Heart left ventricle (tissue), 16 donors: ENCODE results near the gene DFFB. TPM values are rescaled to one million over a fixed set of nuclear protein-coding genes. Genes with fewer than 3 reads are reported as not detected.

Source experiments
- ATAC-seq, 4 donors: fragments of 200-7000 bp; cut with Tn5 transposase; one replicate each; pipeline ENCODE4 v1.9.1; 2020 to 2022; ENCODE audit warnings: moderate library complexity in 4 of 4, mild to moderate bottlenecking in 3 of 4, moderate number of reproducible peaks in 1 of 4
- DNase-seq, 5 donors: peaks; one replicate each; pipeline ENCODE4 v3.0.0-alpha.2; 2020
- H3K27ac ChIP-seq, 12 donors: fragments of 200-600 bp; sonication (generic) in 4 of 12; one replicate each; pipeline versions ENCODE4 v1.5.0 to v1.8.0; 2016 to 2022; ENCODE audit warnings: mild to moderate bottlenecking in 2 of 12
- H3K27me3 ChIP-seq, 9 donors: fragments of 200-600 bp; sonication (generic) in 2 of 9; one replicate each; pipeline versions ENCODE4 v1.5.1 to v1.8.0; 2016 to 2022; ENCODE audit warnings: mild to moderate bottlenecking in 3 of 9
- H3K36me3 ChIP-seq, 9 donors: fragments of 200-600 bp; sonication (generic) in 2 of 9; one replicate each; pipeline versions ENCODE4 v1.5.0 to v1.8.0; 2018 to 2022; ENCODE audit warnings: mild to moderate bottlenecking in 2 of 9
- H3K4me1 ChIP-seq, 12 donors: fragments of 200-600 bp; sonication (generic) in 4 of 12; one replicate each; pipeline versions ENCODE4 v1.5.0 to v1.8.0; 2016 to 2022; ENCODE audit warnings: mild to moderate bottlenecking in 3 of 12
- H3K4me3 ChIP-seq, 12 donors: fragments of 200-600 bp; sonication (generic) in 4 of 12; one replicate each; pipeline versions ENCODE4 v1.5.0 to v1.8.0; 2017 to 2022; ENCODE audit warnings: mild to moderate bottlenecking in 9 of 12, moderate library complexity in 4 of 12
- H3K9me3 ChIP-seq, 12 donors: fragments of 200-600 bp; sonication (generic) in 4 of 12; one replicate each; pipeline versions ENCODE4 v1.5.0 to v1.8.0; 2016 to 2022; ENCODE audit warnings: mild to moderate bottlenecking in 1 of 12
- POLR2A ChIP-seq, 2 donors: fragments of 450-650 bp; IDR thresholded peaks; one replicate each; pipeline ENCODE4 v1.6.1; 2017; ENCODE audit warnings: antibody characterized with exemption in 2 of 2, mild to moderate bottlenecking in 2 of 2, moderate library complexity in 2 of 2
- WGBS, 4 donors: extraction: QIAGEN DNeasy Blood & Tissue Kit in 2 of 4; methylation state at CpG; one replicate each; pipeline versions ENCODE4 v1.1.5 to v1.1.7; 2013 to 2018; 5-methylcytosine and 5-hydroxymethylcytosine counted together
- intact Hi-C, 10 donors: fragments of 100-400 bp; cut with DNase I; formaldehyde crosslinking; loops; one replicate each; pipeline versions ENCODE4 v1.11.1 to v1.14.2; 2022
- polyA plus RNA-seq, 2 donors: library from polyadenylated mRNA; stranded (reverse); fragments of 200-250 nt; gene quantifications; one replicate each; pipeline ENCODE4 v1.2.3, GENCODE V29; 2013
- total RNA-seq, 9 donors: library from RNA; depleted of rRNA in 2 of 9; stranded (reverse); fragments of >200 nt in 2 of 9; fragmentation: NEBNext Ultra II Directional in 3 of 9; extraction: Animal tissue kit (Norgen Biotek cat#: 25700) in 3 of 9; gene quantifications; one replicate each; pipeline versions ENCODE4 v1.1.0 to v1.2.4, GENCODE V29; 2016 to 2023
- TF ChIP-seq, protein P1 (sequence below), 12 donors: fragments of 200-600 bp; sonication (generic) in 4 of 12; IDR thresholded peaks; one replicate each; pipeline versions ENCODE4 v1.5.0 to v1.8.0; 2018 to 2022; ENCODE audit warnings: antibody characterized with exemption in 12 of 12, mild to moderate bottlenecking in 5 of 12
- donor health status: ischemic (EF 13 %, LVEDD 7.1; RV severe dilation, severe dysfunction).
- donor health status: healthy with polysubstance abuse.
- donor health status: DM: no; HTN: yes; CAD: no.
- donor health status: DM: no; HTN: no; CAD: no.
- donor health status: ischemic (EF 25% LVEDD 6.9; RV normal size, moderate dysfunction).
- donor health status: ischemic (EF 25% LVEDD 5.7; RV mildly dilated, moderate dysfunction).
- donor health status: healthy.
- donor health status: DM: yes; HTN: yes; CAD: no.
- donor health status: ischemic (EF 35%, LVEDD 5.7; RV mildly dilated, moderate dysfunction).
- donor health status: nonischemic (EF 11% LVEDD 7.7; RV severe dilation, severe dysfunction).
- donor health status: DM: yes; HTN: yes; CAD: no.
- donor health status: PGD.
- donor health status: ischemic (EF 29% LVEDD 5.4; RV normal size, mild dysfunction).
- donor health status: nonischemic (EF 23%, LVEDD 6.1; RV moderate dilation, normal function).

DFFB gene
- total and polyA plus RNA-seq, 11 donors: 1.3 to 5.8 (median 2.6) TPM

DNA sequence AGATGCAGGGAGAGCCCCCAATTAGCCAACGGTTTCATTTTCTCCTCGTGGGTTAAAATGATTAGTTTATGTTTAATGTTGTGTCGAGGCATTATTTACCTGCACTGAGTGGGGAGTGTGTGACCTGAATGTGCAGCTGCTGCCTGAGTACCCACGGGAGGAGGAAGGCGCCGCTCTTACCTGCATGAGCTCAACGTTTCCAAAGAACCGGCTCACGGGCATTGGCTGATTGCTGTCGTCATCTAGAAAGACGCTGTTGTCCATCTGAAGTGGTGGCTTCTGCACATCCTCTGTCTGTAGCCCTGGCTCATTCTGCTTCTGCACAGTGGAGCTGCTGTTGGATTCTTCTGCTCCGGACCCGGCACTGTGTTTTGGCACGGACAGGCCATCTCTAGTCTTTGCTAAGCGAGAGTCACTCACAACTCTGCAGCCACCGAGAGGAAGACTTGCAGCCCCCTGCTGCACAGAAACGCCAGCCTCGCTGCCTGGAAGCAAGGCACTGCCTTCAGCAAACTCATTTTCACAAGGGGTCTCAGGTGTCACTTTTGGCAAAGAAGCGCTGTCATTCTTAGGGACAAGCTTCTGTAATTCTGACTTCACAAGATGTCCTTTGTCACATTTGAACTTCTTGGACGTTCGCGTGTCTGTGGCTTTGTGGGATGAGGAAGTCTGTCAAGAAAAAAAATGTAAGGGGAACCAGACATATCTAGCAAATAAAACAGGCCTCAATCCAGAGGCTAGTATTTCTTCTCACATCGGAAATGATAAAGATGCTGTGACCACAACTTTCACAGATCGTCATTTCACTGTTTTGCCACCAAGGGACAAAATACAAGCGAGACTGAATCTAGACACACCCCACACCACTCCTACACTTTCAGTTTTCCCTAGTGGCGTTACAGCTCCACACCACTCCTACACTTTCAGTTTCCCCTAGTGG lies 33.4 kb downstream of the DFFB start:
- 79 to 84% (median 82%) methylated on average over 26 of the region's 26 CpGs for WGBS, 4 donors
- Histone ChIP-seq H3K4me3 (peak overlapping the region in 1 of 12 donors; percentile 38), H3K27me3 (no peaks in the 10 kb centered on the region), H3K4me1 (peaks cover 0 to 31% (median 6%) of the 10 kb centered on the region in 12 donors), H3K9me3 (no peaks in the 10 kb centered on the region), H3K27ac (peak overlapping the region in 1 of 12 donors; percentile 70), H3K36me3 (peaks cover 0 to 69% (median 55%) of the 10 kb centered on the region in 9 donors)
- ATAC-seq (no peak), DNase-seq (peak in 2 of 5 donors; percentile 16 to 54)
- intact Hi-C loops: no loop called here
- no peak for TF ChIP-seq POLR2A (IDR thresholded peaks at IDR 0.05)
- TF ChIP-seq, protein P1, sequence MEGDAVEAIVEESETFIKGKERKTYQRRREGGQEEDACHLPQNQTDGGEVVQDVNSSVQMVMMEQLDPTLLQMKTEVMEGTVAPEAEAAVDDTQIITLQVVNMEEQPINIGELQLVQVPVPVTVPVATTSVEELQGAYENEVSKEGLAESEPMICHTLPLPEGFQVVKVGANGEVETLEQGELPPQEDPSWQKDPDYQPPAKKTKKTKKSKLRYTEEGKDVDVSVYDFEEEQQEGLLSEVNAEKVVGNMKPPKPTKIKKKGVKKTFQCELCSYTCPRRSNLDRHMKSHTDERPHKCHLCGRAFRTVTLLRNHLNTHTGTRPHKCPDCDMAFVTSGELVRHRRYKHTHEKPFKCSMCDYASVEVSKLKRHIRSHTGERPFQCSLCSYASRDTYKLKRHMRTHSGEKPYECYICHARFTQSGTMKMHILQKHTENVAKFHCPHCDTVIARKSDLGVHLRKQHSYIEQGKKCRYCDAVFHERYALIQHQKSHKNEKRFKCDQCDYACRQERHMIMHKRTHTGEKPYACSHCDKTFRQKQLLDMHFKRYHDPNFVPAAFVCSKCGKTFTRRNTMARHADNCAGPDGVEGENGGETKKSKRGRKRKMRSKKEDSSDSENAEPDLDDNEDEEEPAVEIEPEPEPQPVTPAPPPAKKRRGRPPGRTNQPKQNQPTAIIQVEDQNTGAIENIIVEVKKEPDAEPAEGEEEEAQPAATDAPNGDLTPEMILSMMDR (IDR thresholded peaks at IDR 0.05): no peak

DNA sequence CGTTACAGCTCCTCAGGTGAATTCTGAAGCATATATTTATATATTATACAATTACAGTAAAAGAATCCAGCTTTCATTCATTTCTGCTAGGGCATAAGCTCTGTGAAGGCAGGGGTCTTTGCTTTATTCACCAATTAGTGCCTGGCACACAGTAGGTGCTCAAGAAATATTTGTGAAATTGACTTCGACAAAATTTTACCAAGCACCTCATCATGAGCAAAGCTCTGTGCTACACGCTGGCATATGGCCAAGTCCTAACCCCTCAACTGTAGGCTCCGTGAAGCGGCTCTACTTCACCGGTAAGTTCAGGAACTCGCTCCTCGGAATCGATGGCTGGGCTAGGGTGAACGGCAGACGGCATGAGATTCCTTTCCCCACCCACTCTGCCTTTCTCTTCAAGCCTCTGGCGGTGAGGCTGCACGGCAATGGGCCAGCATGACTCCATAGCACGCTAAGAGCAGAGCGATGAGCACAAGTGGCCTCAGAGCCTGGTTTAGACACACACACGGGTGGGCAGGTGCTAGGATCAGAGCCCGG lies 34.1 kb downstream of the DFFB start:
- Histone ChIP-seq H3K36me3 (peaks cover 0 to 62% (median 49%) of the 10 kb centered on the region in 9 donors), H3K9me3 (no peaks in the 10 kb centered on the region), H3K27me3 (no peaks in the 10 kb centered on the region), H3K4me3 (peak overlapping the region in 1 of 12 donors; percentile 38), H3K4me1 (peaks cover 0 to 31% (median 6%) of the 10 kb centered on the region in 12 donors), H3K27ac (peak overlapping the region in 1 of 12 donors; percentile 70)
- 90 to 92% (median 92%) methylated on average over 17 of the region's 17 CpGs for WGBS, 4 donors
- intact Hi-C loops: no loop called here
- DNase-seq (peak in 1 of 5 donors; percentile 54), ATAC-seq (no peak)
- no peak for TF ChIP-seq POLR2A (IDR thresholded peaks at IDR 0.05)
- TF ChIP-seq, protein P1 (IDR thresholded peaks at IDR 0.05): no peak

DNA sequence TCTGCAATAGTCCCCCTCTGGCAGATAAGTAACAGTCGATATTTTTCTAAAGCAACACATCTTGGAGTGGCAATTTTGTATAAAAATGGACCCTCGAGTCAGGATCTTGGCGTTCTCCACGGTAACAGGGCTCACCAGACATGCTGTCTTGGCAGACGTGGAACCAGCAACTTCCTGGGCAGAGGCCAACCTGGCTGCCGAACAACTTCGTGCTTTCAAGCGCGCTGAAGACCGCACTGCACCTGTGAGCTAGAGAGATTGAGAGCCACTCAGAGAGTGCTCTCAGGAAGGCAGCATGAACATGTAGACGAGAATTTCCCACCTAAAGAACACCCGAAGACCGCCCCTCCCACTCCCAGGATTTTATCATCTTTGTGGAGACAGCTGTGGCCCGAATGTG lies 35.5 kb downstream of the DFFB start:
- ATAC-seq: peak in 3 of 4 donors; percentile 48 to 59 (median 51)
- no peak overlapping the region for H3K27ac ChIP-seq

More for the DNA sequence above, 35.5 kb downstream of the DFFB start:
- peaks cover 0 to 11% (median 5%) of the 10 kb centered on the region in 12 donors for H3K9me3 ChIP-seq
- DNase-seq: no peak
- intact Hi-C loops: no loop called here
- TF ChIP-seq POLR2A (IDR thresholded peaks at IDR 0.05): no peak
- TF ChIP-seq, protein P1 (IDR thresholded peaks at IDR 0.05): no peak
- H3K27me3 ChIP-seq: no peaks in the 10 kb centered on the region
- WGBS, 4 donors: 46 to 61% (median 58%) methylated on average over 9 to 14 of the region's 14 CpGs
- H3K4me1 ChIP-seq: peaks cover 0 to 31% (median 6%) of the 10 kb centered on the region in 12 donors
- H3K4me3 ChIP-seq: no peak overlapping the region
- H3K36me3 ChIP-seq: peaks cover 0 to 50% (median 37%) of the 10 kb centered on the region in 9 donors
